ENCODE data around the gene MGST2. TPM values are rescaled to one million over a fixed set of nuclear protein-coding genes. Genes with fewer than 3 reads are reported as not detected.

MGST2 gene
- total and polyA plus RNA-seq, 7 experiments from 2014 or later: 1.4 to 37.3 (median 2.5) TPM

DNA sequence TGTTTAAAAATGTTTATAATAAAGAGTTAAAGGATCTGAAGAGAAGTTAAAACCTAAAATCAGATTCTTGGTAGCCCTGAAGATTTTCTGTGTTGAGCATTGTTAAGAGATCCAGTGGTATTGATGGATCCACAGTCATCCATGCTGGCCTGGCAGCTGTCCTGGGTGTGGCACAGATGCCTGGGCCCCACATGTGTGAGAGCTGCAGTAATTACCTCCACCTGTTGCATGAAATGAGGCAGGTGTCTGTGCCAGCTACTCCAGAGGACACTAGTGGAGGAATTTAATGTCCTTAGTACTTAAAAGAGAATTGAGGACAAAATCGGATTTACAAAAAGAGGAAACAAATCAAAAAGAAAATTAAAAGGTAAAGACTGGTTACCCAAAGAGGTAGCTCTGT, 44.0 kb downstream of the MGST2 start:
- ChIA-PET CTCF (interaction anchor here (0.6 kb wide), 1 partner anchor 19 kb away, joined by 3 read pairs; no protein-coding TSS in a partner anchor), POLR2A (no interaction called here)
- H3K4me1 ChIP-seq (ENCODE audit: control insufficient read depth in 2 of 2, insufficient read depth in 2 of 2, low read length in 2 of 2): no peaks in the 10 kb centered on the region
- ATAC-seq (no peak), DNase-seq (no peak)
- no peaks in the 10 kb centered on the region for H3K27me3 ChIP-seq (ENCODE audit: control insufficient read depth in 2 of 2, insufficient read depth in 2 of 2, low read length in 2 of 2)
- no peaks in the 10 kb centered on the region for H3K36me3 ChIP-seq (ENCODE audit: control insufficient read depth in 2 of 3, insufficient read depth in 3 of 3, low read length in 3 of 3)
- no peak overlapping the region for H3K27ac Mint-ChIP-seq
- H3K36me3 Mint-ChIP-seq: peaks cover 0 to 32% (median 9%) of the 10 kb centered on the region in 5 donors
- H3K4me3 Mint-ChIP-seq: no peak overlapping the region
- H3K9me3 ChIP-seq (ENCODE audit: control insufficient read depth in 2 of 3, low read length in 3 of 3): no peaks in the 10 kb centered on the region
- no peak overlapping the region for H3K27ac ChIP-seq (ENCODE audit: low read depth, low read length)
- peaks cover 0 to 20% (median 4%) of the 10 kb centered on the region in 11 donors for H3K9me3 Mint-ChIP-seq
- H3K4me1 Mint-ChIP-seq: no peaks in the 10 kb centered on the region
- intact Hi-C loops (cut with micrococcal nuclease): no loop called here
- H3K4me3 ChIP-seq (ENCODE audit: low read length): no peak overlapping the region
- H3K27me3 Mint-ChIP-seq: peaks cover 0 to 9% (median 0%) of the 10 kb centered on the region in 5 donors

DNA sequence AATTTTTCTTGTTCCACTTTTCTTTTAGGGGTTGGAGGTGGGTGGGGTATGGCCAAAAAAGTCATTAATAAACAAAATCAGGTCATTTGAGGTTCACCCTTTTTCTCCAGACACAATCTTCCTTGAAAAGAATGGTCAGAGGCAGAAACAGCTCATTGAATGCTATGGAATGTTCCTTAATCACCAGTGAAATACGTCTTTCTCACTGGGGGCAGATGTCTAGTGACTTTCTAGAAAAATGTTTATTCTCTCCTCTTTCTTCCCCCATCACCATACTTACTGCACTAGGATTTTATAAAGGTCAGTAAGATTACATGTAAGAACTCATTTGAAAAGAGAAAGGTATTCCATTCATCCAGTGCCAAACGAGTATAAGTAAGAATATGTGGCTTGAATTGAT, 44.5 kb downstream of the MGST2 start:
- Mint-ChIP-seq H3K9me3 (peaks cover 0 to 20% (median 3%) of the 10 kb centered on the region in 11 donors), H3K36me3 (peaks cover 0 to 30% (median 8%) of the 10 kb centered on the region in 5 donors), H3K4me3 (no peak overlapping the region), H3K4me1 (no peaks in the 10 kb centered on the region), H3K27me3 (peaks cover 0 to 9% (median 0%) of the 10 kb centered on the region in 5 donors), H3K27ac (no peak overlapping the region)
- Histone ChIP-seq H3K27me3 (ENCODE audit: control insufficient read depth in 2 of 2, insufficient read depth in 2 of 2, low read length in 2 of 2) (no peaks in the 10 kb centered on the region), H3K4me1 (ENCODE audit: control insufficient read depth in 2 of 2, insufficient read depth in 2 of 2, low read length in 2 of 2) (no peaks in the 10 kb centered on the region), H3K9me3 (ENCODE audit: control insufficient read depth in 2 of 3, low read length in 3 of 3) (no peaks in the 10 kb centered on the region), H3K4me3 (ENCODE audit: low read length) (no peak overlapping the region), H3K27ac (ENCODE audit: low read depth, low read length) (no peak overlapping the region), H3K36me3 (ENCODE audit: control insufficient read depth in 2 of 3, insufficient read depth in 3 of 3, low read length in 3 of 3) (no peaks in the 10 kb centered on the region)
- DNase-seq: no peak
- intact Hi-C loops (cut with micrococcal nuclease): no loop called here
- ATAC-seq: no peak
- CTCF ChIA-PET: interaction anchor here (0.6 kb wide), 1 partner anchor 19 kb away, joined by 3 read pairs; no protein-coding TSS in a partner anchor
- POLR2A ChIA-PET: no interaction called here

DNA sequence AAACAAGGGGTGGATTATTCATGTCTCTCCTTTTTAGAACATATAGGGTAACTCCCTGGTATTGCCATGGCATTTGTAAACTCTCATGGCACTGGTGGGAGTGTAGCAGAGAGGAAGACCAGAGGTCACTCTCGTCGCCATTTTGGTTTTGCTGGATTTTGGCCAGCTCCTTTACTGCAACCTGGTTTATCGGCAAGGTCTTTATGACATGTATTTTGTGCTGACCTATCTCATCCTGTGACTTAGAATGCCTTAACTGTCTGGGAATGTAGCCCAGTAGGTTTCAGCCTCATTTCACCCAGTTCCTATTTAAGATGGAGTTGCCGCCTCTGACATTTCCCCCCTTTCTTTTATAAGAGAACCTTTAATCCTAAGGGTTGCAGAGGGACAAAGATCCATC, 45.8 kb downstream of the MGST2 start:
- Histone ChIP-seq H3K4me1 (ENCODE audit: control insufficient read depth in 2 of 2, insufficient read depth in 2 of 2, low read length in 2 of 2) (no peaks in the 10 kb centered on the region), H3K9me3 (ENCODE audit: control insufficient read depth in 2 of 3, low read length in 3 of 3) (no peaks in the 10 kb centered on the region), H3K4me3 (ENCODE audit: low read length) (no peak overlapping the region), H3K27ac (ENCODE audit: low read depth, low read length) (no peak overlapping the region), H3K36me3 (ENCODE audit: control insufficient read depth in 2 of 3, insufficient read depth in 3 of 3, low read length in 3 of 3) (no peaks in the 10 kb centered on the region), H3K27me3 (ENCODE audit: control insufficient read depth in 2 of 2, insufficient read depth in 2 of 2, low read length in 2 of 2) (no peaks in the 10 kb centered on the region)
- CTCF ChIA-PET: no interaction called here
- Mint-ChIP-seq H3K4me1 (no peaks in the 10 kb centered on the region), H3K9me3 (peaks cover 0 to 19% (median 2%) of the 10 kb centered on the region in 11 donors), H3K36me3 (peaks cover 0 to 16% (median 5%) of the 10 kb centered on the region in 5 donors), H3K27me3 (peaks cover 0 to 9% (median 0%) of the 10 kb centered on the region in 5 donors), H3K4me3 (no peak overlapping the region), H3K27ac (no peak overlapping the region)
- intact Hi-C loops (cut with micrococcal nuclease): no loop called here
- POLR2A ChIA-PET: no interaction called here
- ATAC-seq: no peak
- no peak for DNase-seq

DNA sequence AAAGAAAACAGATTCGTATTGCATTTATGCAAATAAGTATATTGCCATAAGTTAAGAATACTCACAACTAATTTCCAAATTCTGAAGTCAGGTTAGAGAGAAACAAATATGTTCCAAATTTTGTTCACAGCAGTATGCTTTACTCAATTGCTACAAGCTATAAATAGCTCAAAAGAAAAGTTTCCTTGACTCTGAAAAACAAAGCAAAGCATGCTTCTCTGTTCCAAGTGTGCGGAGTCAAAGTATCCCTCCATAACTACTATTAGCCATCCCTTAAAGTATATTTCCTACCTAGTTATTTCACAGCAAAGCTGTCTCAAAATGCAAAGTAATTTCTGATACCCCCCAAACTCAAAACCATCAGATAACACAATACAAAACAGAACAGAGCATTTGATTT, 47.3 kb downstream of the MGST2 start:
- CTCF ChIA-PET: no interaction called here
- H3K27me3 Mint-ChIP-seq: peaks cover 0 to 9% (median 0%) of the 10 kb centered on the region in 5 donors
- peaks cover 0 to 13% (median 9%) of the 10 kb centered on the region in 5 donors for H3K36me3 Mint-ChIP-seq

DNA sequence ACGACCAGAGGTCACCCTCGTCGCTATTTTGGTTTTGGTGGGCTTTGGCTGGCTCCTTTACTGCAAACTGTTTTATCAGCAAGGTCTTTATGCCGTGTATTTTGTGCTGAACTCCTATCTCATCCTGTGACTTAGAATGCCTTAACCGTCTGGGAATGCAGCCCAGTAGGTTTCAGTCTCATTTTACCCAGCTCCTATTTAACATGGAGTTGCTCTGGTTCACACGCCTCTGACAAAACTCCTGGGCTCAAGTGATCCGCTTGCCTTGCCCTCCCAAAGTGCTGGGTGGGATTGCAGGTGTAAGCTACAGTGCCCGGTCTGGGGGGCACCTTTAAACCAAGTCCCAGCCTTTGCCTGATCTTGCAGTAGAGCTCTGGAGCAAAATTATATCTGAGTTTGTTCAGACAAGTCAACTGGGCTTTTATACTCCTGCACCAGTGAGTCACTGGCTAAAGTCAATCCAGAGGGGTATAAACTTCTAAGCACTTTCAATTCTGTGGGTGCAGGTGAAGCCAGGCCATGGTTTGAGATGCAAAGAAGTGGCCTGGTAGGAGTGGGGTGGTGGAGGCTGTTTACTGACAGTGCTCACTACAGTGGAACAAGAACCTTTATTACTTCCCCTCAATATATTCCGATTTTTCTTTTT, 50.2 kb downstream of the MGST2 start:
- Mint-ChIP-seq H3K27ac (no peak overlapping the region), H3K4me1 (no peaks in the 10 kb centered on the region), H3K36me3 (peaks cover 0 to 22% (median 1%) of the 10 kb centered on the region in 5 donors), H3K9me3 (no peaks in the 10 kb centered on the region), H3K27me3 (peaks cover 0 to under 1% (median 0%) of the 10 kb centered on the region in 5 donors), H3K4me3 (no peak overlapping the region)
- ChIA-PET CTCF (no interaction called here), POLR2A (no interaction called here)
- no peaks in the 10 kb centered on the region for H3K4me1 ChIP-seq (ENCODE audit: control insufficient read depth in 2 of 2, insufficient read depth in 2 of 2, low read length in 2 of 2)
- ATAC-seq (no peak), DNase-seq (no peak)
- H3K9me3 ChIP-seq (ENCODE audit: control insufficient read depth in 2 of 3, low read length in 3 of 3): no peaks in the 10 kb centered on the region
- no peak overlapping the region for H3K4me3 ChIP-seq (ENCODE audit: low read length)
- H3K27ac ChIP-seq (ENCODE audit: low read depth, low read length): no peak overlapping the region
- no peaks in the 10 kb centered on the region for H3K27me3 ChIP-seq (ENCODE audit: control insufficient read depth in 2 of 2, insufficient read depth in 2 of 2, low read length in 2 of 2)
- H3K36me3 ChIP-seq (ENCODE audit: control insufficient read depth in 2 of 3, insufficient read depth in 3 of 3, low read length in 3 of 3): no peaks in the 10 kb centered on the region
- intact Hi-C loops (cut with micrococcal nuclease): no loop called here

More for the DNA sequence above, 47.3 kb downstream of the MGST2 start:
- Histone ChIP-seq H3K4me1 (ENCODE audit: control insufficient read depth in 2 of 2, insufficient read depth in 2 of 2, low read length in 2 of 2) (no peaks in the 10 kb centered on the region), H3K27ac (ENCODE audit: low read depth, low read length) (no peak overlapping the region), H3K9me3 (ENCODE audit: control insufficient read depth in 2 of 3, low read length in 3 of 3) (no peaks in the 10 kb centered on the region), H3K4me3 (ENCODE audit: low read length) (no peak overlapping the region), H3K36me3 (ENCODE audit: control insufficient read depth in 2 of 3, insufficient read depth in 3 of 3, low read length in 3 of 3) (no peaks in the 10 kb centered on the region), H3K27me3 (ENCODE audit: control insufficient read depth in 2 of 2, insufficient read depth in 2 of 2, low read length in 2 of 2) (no peaks in the 10 kb centered on the region)
- Mint-ChIP-seq H3K4me3 (no peak overlapping the region), H3K9me3 (peaks cover 0 to 15% (median 1%) of the 10 kb centered on the region in 11 donors), H3K4me1 (no peaks in the 10 kb centered on the region), H3K27ac (no peak overlapping the region)
- no peak for DNase-seq
- POLR2A ChIA-PET: no interaction called here
- intact Hi-C loops (cut with micrococcal nuclease): no loop called here
- no peak for ATAC-seq

DNA sequence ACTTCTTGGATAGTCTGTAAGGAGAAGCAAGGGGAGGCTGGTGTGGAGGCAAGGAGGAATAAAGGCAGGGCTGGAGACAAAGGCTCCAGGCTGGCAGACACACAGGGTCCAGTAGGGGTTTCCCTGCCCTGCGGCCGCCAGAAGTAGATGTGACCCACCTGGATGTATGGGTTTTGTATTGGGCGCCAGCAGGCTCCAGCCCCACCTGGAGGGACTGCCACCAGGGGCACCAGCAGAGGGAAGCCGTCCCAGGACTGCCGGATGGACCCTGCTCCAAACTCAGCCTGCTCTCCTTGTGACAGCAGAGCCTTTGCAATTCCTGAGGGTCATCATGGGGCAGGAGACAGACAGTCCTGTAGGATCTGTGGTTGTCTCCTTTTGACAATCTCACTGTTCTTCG, 52.7 kb downstream of the MGST2 start:
- H3K9me3 Mint-ChIP-seq: no peaks in the 10 kb centered on the region
- no peak overlapping the region for H3K27ac Mint-ChIP-seq
- H3K27me3 Mint-ChIP-seq: no peaks in the 10 kb centered on the region
- Histone ChIP-seq H3K27ac (ENCODE audit: low read depth, low read length) (no peak overlapping the region), H3K27me3 (ENCODE audit: control insufficient read depth in 2 of 2, insufficient read depth in 2 of 2, low read length in 2 of 2) (no peaks in the 10 kb centered on the region), H3K4me3 (ENCODE audit: low read length) (no peak overlapping the region), H3K9me3 (ENCODE audit: control insufficient read depth in 2 of 3, low read length in 3 of 3) (no peaks in the 10 kb centered on the region), H3K4me1 (ENCODE audit: control insufficient read depth in 2 of 2, insufficient read depth in 2 of 2, low read length in 2 of 2) (no peaks in the 10 kb centered on the region), H3K36me3 (ENCODE audit: control insufficient read depth in 2 of 3, insufficient read depth in 3 of 3, low read length in 3 of 3) (no peaks in the 10 kb centered on the region)
- no peak for ATAC-seq
- H3K4me3 Mint-ChIP-seq: no peak overlapping the region
- H3K36me3 Mint-ChIP-seq: peaks cover 0 to 22% (median 0%) of the 10 kb centered on the region in 5 donors
- ChIA-PET CTCF (no interaction called here), POLR2A (no interaction called here)
- intact Hi-C loops (cut with micrococcal nuclease): no loop called here
- DNase-seq: no peak
- H3K4me1 Mint-ChIP-seq: peaks cover 0 to 2% (median 0%) of the 10 kb centered on the region in 7 donors

DNA sequence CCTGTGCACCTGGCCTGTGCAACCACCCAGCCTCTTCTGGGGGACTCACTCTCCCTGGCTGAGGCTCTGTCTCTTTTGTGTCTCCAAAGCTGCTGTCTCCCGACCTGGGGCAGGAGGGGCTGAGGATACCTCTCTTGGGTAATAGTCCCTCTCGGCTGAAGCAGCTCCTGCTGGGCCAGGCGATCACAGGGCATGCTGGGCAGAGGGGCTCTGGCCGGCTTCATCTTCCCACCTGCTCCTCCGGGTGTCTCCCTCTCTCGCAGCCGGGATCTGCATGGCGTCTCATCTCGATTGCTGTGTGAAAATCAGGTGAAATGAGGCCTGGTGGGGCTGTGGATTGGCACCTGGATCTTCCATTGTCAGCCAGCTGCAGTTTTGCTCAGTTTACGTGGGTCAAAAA, 53.2 kb downstream of the MGST2 start:
- no peak overlapping the region for H3K4me3 Mint-ChIP-seq
- ATAC-seq (no peak), DNase-seq (no peak)
- no peaks in the 10 kb centered on the region for H3K9me3 Mint-ChIP-seq
- Histone ChIP-seq H3K4me3 (ENCODE audit: low read length) (no peak overlapping the region), H3K4me1 (ENCODE audit: control insufficient read depth in 2 of 2, insufficient read depth in 2 of 2, low read length in 2 of 2) (no peaks in the 10 kb centered on the region), H3K36me3 (ENCODE audit: control insufficient read depth in 2 of 3, insufficient read depth in 3 of 3, low read length in 3 of 3) (no peaks in the 10 kb centered on the region), H3K27ac (ENCODE audit: low read depth, low read length) (no peak overlapping the region), H3K9me3 (ENCODE audit: control insufficient read depth in 2 of 3, low read length in 3 of 3) (no peaks in the 10 kb centered on the region), H3K27me3 (ENCODE audit: control insufficient read depth in 2 of 2, insufficient read depth in 2 of 2, low read length in 2 of 2) (no peaks in the 10 kb centered on the region)
- H3K27me3 Mint-ChIP-seq: no peaks in the 10 kb centered on the region
- H3K36me3 Mint-ChIP-seq: peaks cover 0 to 22% (median 0%) of the 10 kb centered on the region in 5 donors
- POLR2A ChIA-PET: no interaction called here
- CTCF ChIA-PET: no interaction called here
- H3K4me1 Mint-ChIP-seq: peaks cover 0 to 2% (median 0%) of the 10 kb centered on the region in 7 donors
- intact Hi-C loops (cut with micrococcal nuclease): no loop called here
- H3K27ac Mint-ChIP-seq: no peak overlapping the region
